HG03066 (cell line): ENCODE measurements around the gene CCDC148.
"Not testable (repeated sequence)": the region's sequence is repeated elsewhere in the genome, so short reads cannot be mapped to it uniquely, and the experiment has no call there.

Source experiments
- ATAC-seq: cut with Tn5 transposase; IDR thresholded peaks from one replicate; pipeline ENCODE4 v1.9.1; 2021; ENCODE audit warnings: low read depth; ENCODE audit not compliant: unreplicated experiment

CCDC148 gene

DNA sequence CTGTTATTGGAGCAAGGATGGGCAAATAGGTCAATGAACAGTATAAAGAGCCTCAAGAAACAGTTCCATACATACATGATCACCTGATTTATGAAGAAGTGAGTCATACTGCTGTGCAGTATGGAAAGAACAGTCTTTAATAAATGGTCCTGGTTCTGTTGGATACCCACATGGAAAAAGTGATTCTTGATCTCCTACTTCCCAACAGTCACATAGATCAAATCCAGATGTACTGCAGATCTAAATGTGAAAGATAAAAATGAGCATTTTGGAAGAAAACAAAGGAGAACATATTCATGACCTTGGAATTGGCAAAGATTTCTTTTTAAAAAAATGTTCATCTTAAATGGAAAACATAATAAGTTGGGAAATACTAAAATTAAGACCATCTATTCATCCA is 75.8 kb downstream of the CCDC148 start:
- no peak for ATAC-seq

DNA sequence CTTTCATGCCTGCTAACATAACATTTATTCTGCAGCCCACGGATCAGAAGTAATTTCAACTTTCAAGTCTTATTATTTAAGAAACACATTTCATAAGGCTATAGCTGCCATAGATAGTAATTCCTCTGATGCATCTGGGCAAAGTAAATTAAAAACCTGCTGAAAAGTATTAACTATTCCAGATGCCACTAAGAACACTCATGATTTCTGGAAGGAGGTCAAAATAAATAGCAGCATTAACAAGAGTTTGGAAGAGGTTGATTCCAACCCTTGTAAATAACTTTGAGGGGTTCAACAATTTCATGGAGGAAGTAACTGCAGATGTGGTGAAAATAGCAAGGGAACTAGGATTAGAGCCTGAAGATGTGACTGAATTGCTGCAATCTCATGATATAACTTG is 77.6 kb downstream of the CCDC148 start:
- ATAC-seq = no peak

DNA sequence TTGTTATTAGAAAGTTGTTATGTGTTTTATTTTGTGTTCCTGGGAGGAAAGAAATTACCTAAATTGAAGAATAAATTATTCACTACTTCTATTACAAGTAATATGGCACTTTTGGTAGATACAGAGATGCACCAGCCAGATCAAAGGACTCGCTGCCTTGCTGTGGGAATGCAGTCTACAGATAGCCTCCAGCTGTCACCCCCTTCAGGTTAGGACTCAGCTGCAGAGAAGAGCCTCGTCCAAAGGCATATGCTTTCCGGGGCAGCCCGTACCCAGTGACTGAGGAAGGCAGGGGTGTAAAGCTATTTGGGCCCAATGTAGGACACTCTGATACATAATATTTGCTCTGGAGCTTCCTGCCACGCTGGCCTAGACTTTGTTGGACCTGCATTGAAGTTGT is 90.2 kb downstream of the CCDC148 start:
- ATAC-seq = no peak

DNA sequence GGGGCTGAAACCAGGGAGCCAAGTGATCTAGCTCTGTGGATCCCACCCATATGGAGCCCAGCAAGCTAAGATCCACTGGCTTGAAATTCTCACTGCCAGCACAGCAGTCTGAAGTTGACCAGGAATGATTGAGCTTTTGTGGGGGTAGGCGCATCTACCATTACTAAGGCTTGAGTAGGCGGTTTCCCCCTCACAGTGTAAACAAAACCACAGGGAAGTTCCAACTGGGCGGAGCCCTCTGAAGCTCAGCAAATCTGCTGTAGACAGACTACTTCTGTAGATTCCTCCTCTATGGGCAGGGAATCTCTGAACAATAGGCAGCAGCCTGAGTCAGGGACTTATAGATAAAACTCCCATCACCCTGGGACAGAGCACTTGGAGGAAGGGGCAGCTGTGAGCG is 96.7 kb downstream of the CCDC148 start:
- no peak for ATAC-seq

DNA sequence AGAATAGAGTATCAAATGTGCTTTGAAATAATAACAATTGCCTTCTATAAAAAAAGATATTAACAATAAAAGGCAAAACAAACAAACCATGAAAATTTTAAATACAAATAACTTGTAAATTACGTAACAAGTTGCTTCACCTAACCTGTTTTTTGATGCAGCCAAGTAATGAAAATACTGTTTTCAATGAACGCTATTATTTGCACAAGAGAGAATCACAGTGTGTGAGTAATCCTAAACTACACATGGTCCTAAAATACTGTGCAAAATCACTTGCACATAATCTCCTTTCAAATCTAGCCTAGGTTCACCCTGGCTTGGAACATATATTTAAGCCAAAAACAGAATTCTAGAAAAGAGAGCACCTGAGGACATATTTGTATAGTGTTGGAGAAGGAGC is 98.9 kb downstream of the CCDC148 start:
- no peak for ATAC-seq

DNA sequence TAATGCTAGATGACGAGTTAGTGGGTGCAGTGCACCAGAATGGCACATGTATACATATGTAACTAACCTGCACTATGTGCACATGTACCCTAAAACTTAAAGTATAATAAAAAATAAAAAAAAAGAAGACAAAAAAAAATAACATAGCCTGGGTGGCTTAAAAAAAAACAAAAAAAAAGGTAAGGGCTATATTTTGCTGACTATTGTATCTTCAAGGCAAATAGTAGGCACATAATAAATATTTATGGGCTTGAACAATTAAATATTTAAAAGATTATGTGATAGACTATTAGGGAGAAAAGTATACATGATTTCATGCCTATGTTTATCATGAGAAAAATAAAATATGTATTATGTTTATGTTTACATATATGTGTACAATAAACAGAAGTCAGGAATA is 99.4 kb downstream of the CCDC148 start:
- ATAC-seq = no peak

DNA sequence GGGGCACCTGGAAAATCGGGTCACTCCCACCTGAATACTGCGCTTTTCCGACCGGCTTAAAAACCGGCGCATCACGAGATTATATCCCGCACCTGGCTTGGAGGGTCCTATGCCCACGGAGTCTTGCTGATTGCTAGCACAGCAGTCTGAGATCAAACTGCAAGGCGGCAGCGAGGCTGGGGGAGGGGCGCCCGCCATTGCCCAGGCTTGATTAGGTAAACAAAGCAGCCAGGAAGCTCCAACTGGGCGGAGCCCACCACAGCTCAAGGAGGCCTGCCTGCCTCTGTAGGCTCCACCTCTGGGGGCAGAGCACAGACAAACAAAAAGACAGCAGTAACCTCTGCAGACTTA is 105.1 kb downstream of the CCDC148 start:
- ATAC-seq = not testable (repeated sequence)

DNA sequence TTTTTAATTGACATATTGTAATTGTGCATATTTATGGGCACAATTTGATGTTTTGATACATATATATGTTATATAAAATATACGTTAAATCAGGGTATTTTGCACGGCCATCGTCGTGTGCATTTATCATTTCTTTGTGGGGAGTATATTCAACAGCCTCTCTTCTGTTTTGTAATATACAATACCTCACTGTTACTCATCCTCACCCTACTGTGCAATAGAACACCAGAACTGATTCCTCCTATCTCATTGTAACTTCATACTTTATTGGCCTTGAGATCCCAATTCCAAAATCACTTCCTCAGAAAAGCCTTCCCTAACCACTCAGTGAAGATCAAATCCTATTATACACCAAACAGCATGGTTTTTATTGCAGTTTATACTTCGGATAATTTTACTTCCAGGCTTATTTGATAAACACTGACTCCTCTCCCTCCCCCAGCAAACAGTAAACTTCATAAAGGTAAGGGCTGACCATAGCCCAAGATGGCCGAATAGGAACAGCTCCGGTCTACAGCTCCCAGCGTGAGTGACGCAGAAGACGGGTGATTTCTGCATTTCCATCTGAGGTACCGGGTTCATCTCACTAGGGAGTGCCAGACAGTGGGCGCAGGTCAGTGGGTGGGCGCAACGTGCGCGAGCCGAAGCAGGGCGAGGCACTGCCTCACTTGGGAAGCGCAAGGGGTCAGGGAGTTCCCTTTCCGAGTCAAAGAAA is 105.6 kb downstream of the CCDC148 start:
- ATAC-seq = not testable (repeated sequence)

DNA sequence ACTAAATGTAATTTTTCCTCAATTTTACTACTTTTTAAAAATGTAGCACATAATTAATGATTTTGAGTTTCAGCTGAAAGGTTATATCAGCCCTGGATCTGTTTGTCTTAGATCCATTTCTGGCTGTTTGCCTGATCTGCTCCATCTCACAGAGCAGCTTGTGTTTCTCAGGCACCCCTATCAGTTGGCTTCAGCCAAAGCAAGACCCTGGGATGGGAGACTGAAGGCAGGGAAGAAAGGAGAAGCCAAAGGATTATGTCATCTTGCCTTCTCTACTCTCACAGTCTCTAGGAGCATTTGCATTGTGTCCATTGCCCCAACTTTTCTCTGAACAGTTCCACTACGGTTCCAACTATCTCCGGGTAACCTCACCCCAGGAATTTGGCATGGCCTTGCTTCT is 110.5 kb downstream of the CCDC148 start:
- ATAC-seq = no peak

DNA sequence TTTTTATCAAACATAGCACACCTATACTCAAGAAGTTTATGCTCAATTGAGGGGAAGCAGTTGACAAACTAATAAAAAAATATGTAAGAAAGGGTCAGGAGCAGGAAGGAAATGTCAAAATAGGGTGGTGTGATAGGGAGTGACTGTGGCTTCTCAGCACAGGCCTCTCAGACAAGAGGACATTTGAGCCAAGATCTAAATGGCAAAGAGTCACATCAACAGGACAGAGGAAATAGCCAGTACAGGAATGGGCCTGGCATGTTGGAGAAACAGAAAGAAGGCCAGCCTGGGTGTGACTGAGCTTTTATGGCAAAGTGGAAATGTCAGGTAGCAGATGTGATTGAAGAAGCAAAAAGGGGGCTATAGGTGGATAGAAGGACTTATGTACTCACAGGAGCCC is 117.0 kb downstream of the CCDC148 start:
- ATAC-seq = no peak

DNA sequence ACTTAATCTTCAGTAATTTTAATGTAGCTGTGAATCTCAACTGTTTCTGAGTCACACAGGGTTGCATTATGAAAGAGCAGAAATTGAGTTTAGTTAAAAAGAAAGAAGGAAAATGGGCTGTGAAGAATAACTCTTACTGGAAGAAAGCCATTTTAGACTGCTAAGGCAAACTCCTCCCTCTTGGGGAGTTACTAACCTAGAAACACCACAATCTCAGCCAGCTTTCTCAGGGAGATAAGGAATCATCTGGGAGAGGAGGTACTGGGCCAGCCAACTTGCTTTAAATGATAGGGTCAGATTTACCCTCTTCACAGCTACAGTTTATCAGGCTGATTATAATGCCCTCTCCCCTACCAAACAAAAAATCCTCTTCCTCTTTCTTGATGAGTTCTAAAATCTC is 119.5 kb downstream of the CCDC148 start:
- no peak for ATAC-seq

DNA sequence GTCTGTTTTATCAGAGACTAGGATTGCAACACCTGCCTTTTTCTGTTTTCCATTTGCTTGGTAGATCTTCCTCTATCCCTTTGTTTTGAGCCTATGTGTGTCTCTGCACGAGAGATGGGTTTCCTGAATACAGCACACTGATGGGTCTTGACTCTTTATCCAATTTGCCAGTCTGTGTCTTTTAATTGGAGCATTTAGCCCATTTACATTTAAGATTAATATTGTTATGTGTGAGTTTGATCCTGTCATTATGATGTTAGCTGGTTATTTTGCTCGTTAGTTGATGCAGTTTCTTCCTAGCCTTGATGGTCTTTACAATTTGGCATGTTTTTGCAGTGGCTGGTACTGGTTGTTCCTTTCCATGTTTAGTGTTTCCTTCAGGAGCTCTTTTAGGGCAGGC is 124.8 kb downstream of the CCDC148 start:
- ATAC-seq = not testable (repeated sequence)

DNA sequence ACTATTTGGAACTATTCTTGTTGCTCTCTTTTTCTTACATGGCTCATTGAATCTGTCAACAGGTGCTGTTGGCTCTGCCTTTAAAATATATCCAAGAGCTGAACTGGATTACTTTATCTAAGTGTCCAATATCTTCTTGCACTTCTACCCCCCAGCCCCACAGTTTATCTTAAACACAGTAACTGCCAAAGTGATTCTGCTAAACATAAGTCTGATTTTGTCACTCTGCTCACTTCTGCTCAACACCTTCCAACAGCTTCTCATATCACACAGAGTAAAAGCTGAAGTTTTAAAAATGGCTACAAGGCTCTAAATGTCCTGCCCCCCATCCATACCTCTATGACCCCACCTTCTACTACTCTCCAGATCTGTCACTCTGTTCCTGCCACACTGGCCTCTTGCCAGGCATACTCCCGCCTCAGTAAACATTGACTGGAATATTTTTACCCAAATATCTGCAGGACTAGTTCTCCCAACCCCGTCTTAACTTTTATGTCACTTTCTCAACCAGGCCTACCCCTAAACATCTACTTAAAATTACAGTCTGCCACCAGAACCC is 130.7 kb downstream of the CCDC148 start:
- ATAC-seq = no peak

DNA sequence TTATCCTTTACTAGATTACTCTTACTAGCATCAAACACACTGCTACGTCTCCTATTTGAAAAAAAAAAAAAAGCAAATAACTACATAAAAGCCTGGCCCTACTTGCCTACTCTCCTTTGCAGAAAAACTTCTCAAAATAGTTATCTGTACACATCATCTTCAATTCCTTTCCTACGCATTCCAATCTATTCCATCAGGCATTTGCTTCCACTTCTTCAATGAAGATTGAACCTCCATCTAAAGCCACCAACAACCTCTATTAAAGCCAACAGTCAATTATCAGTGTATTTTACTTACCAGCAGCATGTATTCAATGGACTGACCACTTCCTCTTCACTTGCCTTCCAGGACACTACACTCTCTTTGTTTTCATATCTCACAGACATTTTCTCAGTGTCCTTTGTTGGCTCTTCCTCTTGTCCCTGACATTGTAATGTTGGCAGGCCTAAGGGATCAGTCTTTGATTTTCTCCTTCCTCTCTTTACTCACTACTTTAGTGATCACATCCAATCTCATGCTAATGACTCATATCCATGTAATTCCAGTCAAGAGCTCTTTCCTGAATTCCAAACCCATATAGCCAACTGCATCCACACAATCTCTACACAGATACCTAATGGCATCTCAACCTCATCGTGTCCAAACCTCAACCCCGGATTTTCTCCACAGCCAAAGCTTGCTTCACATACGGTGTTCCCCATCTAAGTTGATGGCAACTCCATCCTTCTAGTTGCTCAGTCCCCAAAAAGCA is 131.3 kb downstream of the CCDC148 start:
- no peak for ATAC-seq

DNA sequence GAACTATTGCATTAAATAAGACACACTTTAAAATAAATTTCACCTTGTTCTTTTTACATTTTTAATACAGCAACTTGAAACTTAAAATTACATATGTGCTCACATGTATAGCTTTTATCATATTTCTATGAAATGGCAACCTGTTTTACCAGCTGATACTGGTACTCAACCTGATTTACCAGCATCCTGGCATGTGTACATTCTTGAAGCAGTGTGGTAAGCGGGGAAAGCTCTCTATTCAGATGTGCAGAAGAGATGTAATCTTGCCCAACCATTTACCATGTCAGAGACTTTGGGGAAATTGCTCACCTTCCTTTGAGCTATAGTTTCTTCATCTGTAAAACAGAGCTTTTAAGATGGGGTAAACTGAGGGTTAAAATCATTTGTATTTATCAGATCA is 133.2 kb downstream of the CCDC148 start:
- no peak for ATAC-seq

DNA sequence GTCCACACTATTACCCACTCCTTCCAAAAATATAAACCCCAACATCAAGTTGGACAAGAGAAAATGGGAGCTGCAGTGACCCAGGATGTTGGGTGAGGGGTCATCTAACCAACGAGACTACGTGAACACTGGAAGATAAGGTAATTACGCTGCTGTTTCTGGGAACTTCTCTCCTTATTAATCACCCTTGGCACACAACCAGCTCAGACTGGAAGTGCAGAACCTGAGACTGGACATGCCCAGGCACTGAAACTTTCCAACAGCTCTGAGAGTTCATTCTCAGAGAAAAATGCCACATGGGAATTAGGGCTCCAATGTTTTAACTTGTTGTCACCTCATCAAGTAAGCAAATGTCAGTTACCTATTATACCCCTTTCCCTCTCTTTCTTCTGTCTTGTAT is 135.3 kb downstream of the CCDC148 start:
- ATAC-seq = no peak

DNA sequence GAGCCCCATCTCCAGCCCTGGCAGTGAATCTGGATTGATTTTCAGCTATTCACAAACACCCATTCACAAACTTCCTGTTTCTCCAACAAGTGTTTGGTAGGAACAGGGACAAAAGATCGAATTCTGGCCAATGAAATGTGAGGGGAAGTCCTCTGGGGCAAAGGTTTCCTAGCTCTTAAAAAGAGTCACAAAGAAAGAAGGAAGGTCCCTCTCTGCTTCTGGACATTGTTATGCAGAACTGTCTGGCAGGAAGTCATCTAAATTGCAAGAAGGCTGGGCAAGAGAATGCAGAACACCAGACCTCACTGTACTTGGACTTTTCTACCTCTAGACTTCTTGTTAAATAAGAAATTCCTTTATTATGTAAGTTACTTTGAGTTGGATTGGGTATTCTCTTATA is 137.3 kb downstream of the CCDC148 start:
- ATAC-seq = no peak

DNA sequence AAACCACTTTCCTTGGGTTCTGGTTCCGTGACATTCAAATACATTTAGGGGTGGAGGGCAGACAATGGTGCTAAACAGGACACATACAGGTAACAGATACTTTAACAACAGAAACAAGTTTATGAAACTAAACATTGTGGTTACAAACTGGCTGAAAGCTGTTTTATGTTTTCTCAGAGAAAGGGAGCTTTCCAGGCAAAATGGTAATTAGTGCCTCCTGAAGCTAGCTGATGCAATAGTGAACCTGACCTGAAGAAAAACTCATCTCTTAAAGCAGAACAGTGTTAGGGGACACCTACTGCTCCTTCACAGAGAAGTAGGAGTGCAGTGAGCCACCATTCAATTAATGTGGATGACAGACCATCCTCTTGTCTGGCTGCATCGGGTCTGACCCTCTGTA is 138.9 kb downstream of the CCDC148 start:
- no peak for ATAC-seq

DNA sequence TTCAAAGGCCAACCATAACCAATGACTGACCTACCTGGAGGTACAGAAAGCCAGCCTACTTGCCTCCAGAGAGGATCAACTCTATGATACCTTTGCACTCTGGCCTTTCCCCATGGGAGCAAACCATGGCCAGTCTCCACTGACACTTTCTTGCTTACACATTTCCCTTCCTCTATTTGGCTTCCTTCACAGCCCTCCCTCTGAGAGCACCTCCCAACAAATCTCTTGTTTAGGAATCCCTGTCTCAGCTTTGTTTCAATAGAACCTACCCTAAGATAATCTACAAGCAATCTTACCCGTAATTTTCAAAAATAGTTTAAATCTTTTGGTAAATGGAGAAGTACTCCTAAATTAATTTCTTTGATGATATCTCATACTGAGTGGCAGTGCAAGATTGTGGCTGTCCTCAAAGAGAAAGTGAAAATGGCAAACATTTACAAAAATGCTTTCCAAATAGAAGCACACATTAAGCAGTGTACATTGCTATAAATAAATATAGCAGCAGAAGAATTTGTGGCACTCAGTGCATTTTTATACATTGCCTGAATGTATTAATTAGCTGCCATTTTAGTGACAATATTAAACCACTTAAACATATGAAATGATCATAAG is 140.6 kb downstream of the CCDC148 start:
- ATAC-seq = no peak

DNA sequence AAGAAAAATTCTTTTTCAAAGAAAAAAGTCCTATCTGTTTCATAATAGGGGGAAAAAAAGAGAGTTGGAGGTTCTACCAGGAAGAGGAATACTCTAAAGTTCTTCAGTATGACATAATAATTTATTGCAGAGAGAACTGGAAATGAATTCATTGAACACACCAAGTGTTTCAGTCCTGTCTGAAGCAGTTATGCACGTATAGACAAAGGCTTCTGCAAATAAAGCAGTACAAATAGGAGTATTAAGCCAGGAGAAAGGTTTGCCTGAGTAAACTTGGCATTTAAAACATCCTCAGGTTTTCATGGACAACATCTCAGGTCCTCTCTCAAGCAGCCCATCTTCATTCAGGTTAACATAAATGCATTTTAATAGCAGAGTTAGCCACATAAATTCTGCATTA is 141.6 kb downstream of the CCDC148 start:
- no peak for ATAC-seq

DNA sequence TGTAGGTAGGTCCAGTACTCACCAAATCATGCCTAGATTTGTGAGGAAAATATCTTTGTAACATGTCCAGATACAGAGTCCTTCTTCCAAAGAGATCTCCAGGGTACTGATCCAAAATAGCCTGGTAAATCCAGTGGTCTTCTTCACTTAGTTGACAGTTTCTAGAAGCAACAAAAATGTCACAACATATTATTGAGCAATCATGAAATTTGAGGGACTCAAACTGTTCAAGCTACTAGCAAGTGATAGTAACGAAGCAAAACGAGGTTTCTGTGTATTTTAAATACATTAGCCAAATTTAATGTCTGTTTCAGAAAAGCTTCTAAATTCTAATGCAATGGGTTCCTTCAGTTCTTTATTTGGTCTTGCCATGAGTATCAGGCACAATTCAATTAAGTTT is 142.8 kb downstream of the CCDC148 start:
- ATAC-seq = no peak

DNA sequence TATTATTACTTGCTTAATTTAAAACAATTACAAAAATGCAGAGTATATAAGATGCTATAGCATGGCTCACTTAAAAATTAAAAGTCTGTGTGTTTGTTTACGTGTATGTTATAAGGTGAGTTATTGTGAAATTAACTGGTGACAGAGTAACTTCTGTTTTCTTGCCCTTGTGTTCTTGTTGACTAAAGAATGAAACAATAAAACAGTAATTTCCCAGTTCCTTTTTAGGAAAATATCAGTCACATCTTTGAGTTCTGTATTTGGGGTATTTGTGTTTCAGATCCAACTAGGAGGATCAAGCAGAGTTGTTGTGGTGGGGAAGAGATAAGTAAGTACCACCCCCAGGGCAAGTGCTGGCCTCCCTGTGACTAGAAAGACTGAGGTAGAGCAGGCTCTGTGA is 143.6 kb downstream of the CCDC148 start:
- ATAC-seq = no peak
